NCI-H1930 (cell line): ENCODE results near the gene TLCD2.
A peak's percentile ranks its signal among the peaks of the same experiment; 100 is the strongest.
"Not testable (repeated sequence)": the region's sequence is repeated elsewhere in the genome, so short reads cannot be mapped to it uniquely, and the experiment has no call there.

Source experiments
- DNase-seq, 2 experiments: peaks; one replicate each; lab custom pipeline; 2025; lab: John Stamatoyannopoulos, UW

Gene TLCD2

GRCh38 chr17:1709971-1710806, at the start of gene TLCD2:
Gene TLCD2, minus strand, starts transcription at chr17:1710377. Its CDS starts 135 bp downstream, at chr17:1710242.
- peak in 1 of 2 experiments; percentile 48 for DNase-seq

GRCh38 chr17:1759529-1759928, 49.4 kb upstream of the TLCD2 start:
- DNase-seq: no peak

GRCh38 chr17:1758807-1759206, 48.6 kb upstream of the TLCD2 start:
- DNase-seq: no peak

GRCh38 chr17:1755827-1756262, 45.7 kb upstream of the TLCD2 start:
- DNase-seq: no peak

- no peak for DNase-seq
Measured at GRCh38 chr17:1755252-1755826, 45.2 kb upstream of the TLCD2 start.

- no peak for DNase-seq
Measured at GRCh38 chr17:1754430-1755112, 44.4 kb upstream of the TLCD2 start.

GRCh38 chr17:1753767-1754429, 43.7 kb upstream of the TLCD2 start:
- DNase-seq: no peak

- no peak for DNase-seq
Measured at GRCh38 chr17:1752425-1753262, 42.5 kb upstream of the TLCD2 start.

- DNase-seq: no peak
Measured at GRCh38 chr17:1750628-1751027, 40.5 kb upstream of the TLCD2 start.

- DNase-seq: no peak
Measured at GRCh38 chr17:1746975-1747543, 36.9 kb upstream of the TLCD2 start.

GRCh38 chr17:1745513-1746020, 35.4 kb upstream of the TLCD2 start:
- no peak for DNase-seq

- no peak for DNase-seq
Measured at GRCh38 chr17:1744551-1745512, 34.7 kb upstream of the TLCD2 start.

- DNase-seq: no peak
Measured at GRCh38 chr17:1743088-1743439, 32.9 kb upstream of the TLCD2 start.

GRCh38 chr17:1742371-1743087, 32.4 kb upstream of the TLCD2 start, which contains the start of gene SERPINF2:
Gene SERPINF2, plus strand, starts transcription at chr17:1742871. Its CDS starts 2,125 bp downstream, at chr17:1744996.
- DNase-seq: no peak

- DNase-seq: not testable (repeated sequence)
Measured at GRCh38 chr17:1741899-1742298, 31.7 kb upstream of the TLCD2 start.

GRCh38 chr17:1737531-1738291, 27.5 kb upstream of the TLCD2 start:
- DNase-seq: no peak

- no peak for DNase-seq
Measured at GRCh38 chr17:1736348-1737281, 26.4 kb upstream of the TLCD2 start.
